ENCODE results near the gene TENM3.

DNA sequence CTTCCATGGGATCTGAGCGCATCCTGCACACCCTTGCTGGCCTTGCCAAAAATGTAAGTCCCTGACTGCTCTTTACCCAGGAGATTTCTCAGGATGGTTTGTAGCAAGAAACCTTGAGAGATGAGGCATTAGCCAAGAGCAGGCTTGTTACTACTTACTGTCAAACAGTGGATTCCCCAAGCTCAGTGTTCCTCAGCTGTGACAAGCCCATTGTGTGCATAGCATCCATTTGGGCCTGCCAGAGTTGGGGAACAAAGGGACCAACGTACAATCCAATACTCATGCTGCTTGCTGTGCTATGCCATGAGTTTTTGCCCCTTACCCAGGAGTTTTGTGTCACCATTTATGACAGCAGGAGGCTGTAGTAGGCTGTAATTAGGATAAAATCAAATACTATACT lies 267.6 kb downstream of the TENM3 start:
- TF ChIP-seq, protein P1, sequence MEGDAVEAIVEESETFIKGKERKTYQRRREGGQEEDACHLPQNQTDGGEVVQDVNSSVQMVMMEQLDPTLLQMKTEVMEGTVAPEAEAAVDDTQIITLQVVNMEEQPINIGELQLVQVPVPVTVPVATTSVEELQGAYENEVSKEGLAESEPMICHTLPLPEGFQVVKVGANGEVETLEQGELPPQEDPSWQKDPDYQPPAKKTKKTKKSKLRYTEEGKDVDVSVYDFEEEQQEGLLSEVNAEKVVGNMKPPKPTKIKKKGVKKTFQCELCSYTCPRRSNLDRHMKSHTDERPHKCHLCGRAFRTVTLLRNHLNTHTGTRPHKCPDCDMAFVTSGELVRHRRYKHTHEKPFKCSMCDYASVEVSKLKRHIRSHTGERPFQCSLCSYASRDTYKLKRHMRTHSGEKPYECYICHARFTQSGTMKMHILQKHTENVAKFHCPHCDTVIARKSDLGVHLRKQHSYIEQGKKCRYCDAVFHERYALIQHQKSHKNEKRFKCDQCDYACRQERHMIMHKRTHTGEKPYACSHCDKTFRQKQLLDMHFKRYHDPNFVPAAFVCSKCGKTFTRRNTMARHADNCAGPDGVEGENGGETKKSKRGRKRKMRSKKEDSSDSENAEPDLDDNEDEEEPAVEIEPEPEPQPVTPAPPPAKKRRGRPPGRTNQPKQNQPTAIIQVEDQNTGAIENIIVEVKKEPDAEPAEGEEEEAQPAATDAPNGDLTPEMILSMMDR (IDR thresholded peaks at IDR 0.05) = no peak
- TF ChIP-seq POLR2A (IDR thresholded peaks at IDR 0.05) = no peak

Data from adrenal gland (tissue), 5 donors.